CD14-positive monocyte (primary cell): ENCODE data around the gene PAXIP1. TPM values are rescaled to one million over a fixed set of nuclear protein-coding genes. Genes with fewer than 3 reads are reported as not detected.

ENCODE experiments used
- DNase-seq, 3 donors: peaks; one replicate each; pipeline ENCODE4 v3.0.0-alpha.2; 2011 to 2022
- H2AFZ ChIP-seq: 2 replicates; pipeline ENCODE4 v1.6.0; 2012; ENCODE audit warnings: mild to moderate bottlenecking, low read depth, low read length, inconsistent platforms; ENCODE audit not compliant: insufficient read depth, poor library complexity, severe bottlenecking
- H3K27ac ChIP-seq, 2 donors: 1 replicate in 1 of 2; 2 replicates in 1 of 2; pipeline ENCODE4 v1.5.1; 2012 to 2013; ENCODE audit warnings: low read length in 2 of 2, control low read depth in 1 of 2, inconsistent platforms in 1 of 2, low read depth in 1 of 2, mild to moderate bottlenecking in 1 of 2
- H3K27me3 ChIP-seq, 2 donors: one replicate each; pipeline versions ENCODE4 v1.6.0 to v1.6.1; 2011 to 2013; ENCODE audit warnings: low read length in 2 of 2; ENCODE audit not compliant: control insufficient read depth in 2 of 2, insufficient read depth in 2 of 2
- H3K36me3 ChIP-seq, 2 donors: replicated peaks in 1 of 2; 1 replicate in 1 of 2; 2 replicates in 1 of 2; pipeline versions ENCODE4 v1.5.1 to v1.6.1; 2012 to 2013; ENCODE audit warnings: low read length in 2 of 2, control low read depth in 1 of 2, inconsistent platforms in 1 of 2, mild to moderate bottlenecking in 1 of 2; ENCODE audit not compliant: insufficient read depth in 2 of 2, control insufficient read depth in 1 of 2
- H3K4me1 ChIP-seq, 2 donors: 1 replicate in 1 of 2; 2 replicates in 1 of 2; pipeline versions ENCODE4 v1.5.1 to v1.6.1; 2012 to 2013; ENCODE audit warnings: low read length in 2 of 2, control low read depth in 1 of 2, inconsistent platforms in 1 of 2, mild to moderate bottlenecking in 1 of 2, moderate library complexity in 1 of 2; ENCODE audit not compliant: insufficient read depth in 2 of 2, control insufficient read depth in 1 of 2
- H3K4me2 ChIP-seq: replicated peaks from 2 replicates; pipeline ENCODE3; 2012; ENCODE audit warnings: low read length, moderate library complexity, mild to moderate bottlenecking; ENCODE audit not compliant: poor library complexity, severe bottlenecking; ENCODE audit errors: extremely low read depth
- H3K4me3 ChIP-seq, 3 experiments: fragments of 200-600 bp in 1 of 3; sonication (generic) in 1 of 3; replicated peaks in 1 of 3; 1 replicate in 2 of 3; 2 replicates in 1 of 3; pipeline ENCODE4 v1.5.1; 2011 to 2013; ENCODE audit warnings: low read length in 3 of 3, mild to moderate bottlenecking in 3 of 3, control low read depth in 2 of 3, low read depth in 2 of 3, inconsistent platforms in 1 of 3, moderate library complexity in 1 of 3
- H3K79me2 ChIP-seq: 2 replicates; pipeline ENCODE4 v1.6.0; 2012; ENCODE audit warnings: mild to moderate bottlenecking, control low read depth, inconsistent platforms, low read length, moderate library complexity; ENCODE audit not compliant: insufficient read depth
- H3K9ac ChIP-seq: 2 replicates; pipeline ENCODE4 v1.6.0; 2017; ENCODE audit warnings: low read length, mild to moderate bottlenecking; ENCODE audit not compliant: insufficient read depth, poor library complexity, severe bottlenecking
- H3K9me3 ChIP-seq, 2 donors: replicated peaks in 1 of 2; 1 replicate in 1 of 2; 2 replicates in 1 of 2; pipeline versions ENCODE4 v1.5.1 to v1.6.1; 2012 to 2013; ENCODE audit warnings: low read length in 2 of 2, control low read depth in 1 of 2; ENCODE audit not compliant: control insufficient read depth in 1 of 2, insufficient read depth in 1 of 2
- H4K20me1 ChIP-seq: 2 replicates; pipeline ENCODE4 v1.6.0; 2012; ENCODE audit warnings: mild to moderate bottlenecking, low read length, control low read depth, moderate library complexity; ENCODE audit not compliant: insufficient read depth
- H3K27ac Mint-ChIP-seq, 7 donors: one replicate each; pipeline ENCODE4 v1.8.0; 2020; ENCODE audit warnings: mild to moderate bottlenecking in 7 of 7, mixed read lengths in 7 of 7, moderate library complexity in 6 of 7, inconsistent platforms in 2 of 7
- H3K27me3 Mint-ChIP-seq, 3 donors: one replicate each; pipeline ENCODE4 v1.8.0; 2021 to 2022; ENCODE audit warnings: low read depth in 3 of 3, mild to moderate bottlenecking in 3 of 3, mixed read lengths in 3 of 3, moderate library complexity in 3 of 3, inconsistent platforms in 1 of 3
- H3K36me3 Mint-ChIP-seq, 2 donors: one replicate each; pipeline ENCODE4 v1.8.0; 2020; ENCODE audit warnings: mixed read lengths in 2 of 2, inconsistent platforms in 1 of 2, mild to moderate bottlenecking in 1 of 2
- H3K4me1 Mint-ChIP-seq: one replicate; pipeline ENCODE4 v1.8.0; 2020; ENCODE audit warnings: mild to moderate bottlenecking, mixed read lengths
- H3K4me3 Mint-ChIP-seq, 2 donors: one replicate each; pipeline ENCODE4 v1.8.0; 2020; ENCODE audit warnings: mild to moderate bottlenecking in 2 of 2, mixed read lengths in 2 of 2, moderate library complexity in 1 of 2
- H3K9me3 Mint-ChIP-seq, 7 donors: one replicate each; pipeline ENCODE4 v1.8.0; 2020 to 2022; ENCODE audit warnings: mixed read lengths in 7 of 7, mild to moderate bottlenecking in 6 of 7, moderate library complexity in 6 of 7, inconsistent platforms in 2 of 7
- WGBS: methylation state at CpG from one replicate; pipeline ENCODE4 v1.1.5; 2013; ENCODE audit warnings: missing lambda C conversion rate; ENCODE audit not compliant: insufficient coverage; 5-methylcytosine and 5-hydroxymethylcytosine counted together
- intact Hi-C, 2 donors: fragments of 100-400 bp; cut with micrococcal nuclease; formaldehyde crosslinking; loops; one replicate each; pipeline versions ENCODE4 v1.15.0 to v1.15.1; 2023
- polyA plus RNA-seq, 3 donors: library from polyadenylated mRNA; depleted of rRNA in 1 of 3; unstranded in 2 of 3; stranded (reverse) in 1 of 3; fragments of 300-500 nt in 2 of 3; fragments of >200 nt in 1 of 3; fragmentation: Illumina TruSeq in 2 of 3; gene quantifications; 1 replicate in 2 of 3; 2 replicates in 1 of 3; pipeline ENCODE4 v1.2.3, GENCODE V29; 2012 to 2021
- TF ChIP-seq, protein P1 (sequence below): fragments of 200-600 bp; IDR thresholded peaks from one replicate; pipeline ENCODE4 v1.8.0; 2022; ENCODE audit warnings: antibody characterized with exemption, mild to moderate bottlenecking

Gene PAXIP1
- polyA plus RNA-seq, 3 donors: 0.44 to 8.4 (median 0.58) TPM

GRCh38 chr7:155003376-155004214 is 671 bp upstream of the PAXIP1 start:
- peaks cover 0 to 2% (median 1%) of the 10 kb centered on the region in 3 donors for H3K27me3 Mint-ChIP-seq
- H2AFZ ChIP-seq: peak overlapping the region; percentile 99
- no peaks in the 10 kb centered on the region for H3K9me3 ChIP-seq
- H3K4me1 ChIP-seq: peaks cover 16 to 18% of the 10 kb centered on the region in 2 donors
- under 1% methylated on average over 62 of the region's 78 CpGs for WGBS
- H3K9ac ChIP-seq: peak overlapping the region; percentile 85
- H3K36me3 Mint-ChIP-seq: no peaks in the 10 kb centered on the region
- no peaks in the 10 kb centered on the region for H3K27me3 ChIP-seq
- H3K4me2 ChIP-seq: peak overlapping the region; percentile 99
- TF ChIP-seq, protein P1, sequence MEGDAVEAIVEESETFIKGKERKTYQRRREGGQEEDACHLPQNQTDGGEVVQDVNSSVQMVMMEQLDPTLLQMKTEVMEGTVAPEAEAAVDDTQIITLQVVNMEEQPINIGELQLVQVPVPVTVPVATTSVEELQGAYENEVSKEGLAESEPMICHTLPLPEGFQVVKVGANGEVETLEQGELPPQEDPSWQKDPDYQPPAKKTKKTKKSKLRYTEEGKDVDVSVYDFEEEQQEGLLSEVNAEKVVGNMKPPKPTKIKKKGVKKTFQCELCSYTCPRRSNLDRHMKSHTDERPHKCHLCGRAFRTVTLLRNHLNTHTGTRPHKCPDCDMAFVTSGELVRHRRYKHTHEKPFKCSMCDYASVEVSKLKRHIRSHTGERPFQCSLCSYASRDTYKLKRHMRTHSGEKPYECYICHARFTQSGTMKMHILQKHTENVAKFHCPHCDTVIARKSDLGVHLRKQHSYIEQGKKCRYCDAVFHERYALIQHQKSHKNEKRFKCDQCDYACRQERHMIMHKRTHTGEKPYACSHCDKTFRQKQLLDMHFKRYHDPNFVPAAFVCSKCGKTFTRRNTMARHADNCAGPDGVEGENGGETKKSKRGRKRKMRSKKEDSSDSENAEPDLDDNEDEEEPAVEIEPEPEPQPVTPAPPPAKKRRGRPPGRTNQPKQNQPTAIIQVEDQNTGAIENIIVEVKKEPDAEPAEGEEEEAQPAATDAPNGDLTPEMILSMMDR: no peak
- peak overlapping the region; percentile 68 to 92 (median 74) for H3K4me3 ChIP-seq
- DNase-seq: peak; percentile 73 to 79 (median 78)
- no peaks in the 10 kb centered on the region for H4K20me1 ChIP-seq
- peak overlapping the region; percentile 15 to 84 (median 63) for H3K27ac Mint-ChIP-seq
- H3K4me1 Mint-ChIP-seq: peaks cover 19% of the 10 kb centered on the region
- intact Hi-C loops: loop anchor here (2.0 to 10.0 kb wide), 6 partner anchors 75 to 1891 kb away; partner anchors contain the start of genes INSIG1 (in 1 of the 2) and LMBR1 (in 1 of the 2)
- H3K79me2 ChIP-seq: peaks cover 42% of the 10 kb centered on the region
- peaks cover 0 to 2% of the 10 kb centered on the region in 2 donors for H3K36me3 ChIP-seq
- H3K9me3 Mint-ChIP-seq: no peaks in the 10 kb centered on the region
- peak overlapping the region; percentile 89 to 95 for H3K4me3 Mint-ChIP-seq
- peak overlapping the region in 1 of 2 donors; percentile 83 for H3K27ac ChIP-seq

- Histone ChIP-seq H3K79me2 (peaks cover 43% of the 10 kb centered on the region), H3K36me3 (peaks cover 5 to 11% of the 10 kb centered on the region in 2 donors), H3K4me1 (peaks cover 16 to 18% of the 10 kb centered on the region in 2 donors), H3K4me3 (peak overlapping the region; percentile 22 to 75 (median 44)), H3K27ac (no peak overlapping the region), H2AFZ (peak overlapping the region; percentile 67), H3K4me2 (peak overlapping the region; percentile 88), H4K20me1 (no peaks in the 10 kb centered on the region), H3K9me3 (no peaks in the 10 kb centered on the region), H3K9ac (peak overlapping the region; percentile 85), H3K27me3 (no peaks in the 10 kb centered on the region)
- peak overlapping the region in 1 of 2 donors; percentile 67 for H3K4me3 Mint-ChIP-seq
- H3K4me1 Mint-ChIP-seq: peaks cover 19% of the 10 kb centered on the region
- H3K27ac Mint-ChIP-seq: no peak overlapping the region
- WGBS: under 1% methylated on average over 88 of the region's 104 CpGs
- TF ChIP-seq, protein P1: no peak
- no peaks in the 10 kb centered on the region for H3K9me3 Mint-ChIP-seq
- H3K27me3 Mint-ChIP-seq: peaks cover 0 to 2% (median 1%) of the 10 kb centered on the region in 3 donors
- peak in 2 of 3 donors; percentile 1 to 17 for DNase-seq
- intact Hi-C loops: loop anchor here (2.0 to 10.0 kb wide), 6 partner anchors 74 to 1892 kb away; partner anchors contain the start of genes INSIG1 (in 1 of the 2) and LMBR1 (in 1 of the 2)
- peaks cover 5 to 7% of the 10 kb centered on the region in 2 donors for H3K36me3 Mint-ChIP-seq
These were observed 373 bp downstream of the PAXIP1 start for GRCh38 chr7:155002411-155003091.
